ENCODE data around the gene RMND1.
A peak's percentile ranks its signal among the peaks of the same experiment; 100 is the strongest.

RMND1 gene

DNA sequence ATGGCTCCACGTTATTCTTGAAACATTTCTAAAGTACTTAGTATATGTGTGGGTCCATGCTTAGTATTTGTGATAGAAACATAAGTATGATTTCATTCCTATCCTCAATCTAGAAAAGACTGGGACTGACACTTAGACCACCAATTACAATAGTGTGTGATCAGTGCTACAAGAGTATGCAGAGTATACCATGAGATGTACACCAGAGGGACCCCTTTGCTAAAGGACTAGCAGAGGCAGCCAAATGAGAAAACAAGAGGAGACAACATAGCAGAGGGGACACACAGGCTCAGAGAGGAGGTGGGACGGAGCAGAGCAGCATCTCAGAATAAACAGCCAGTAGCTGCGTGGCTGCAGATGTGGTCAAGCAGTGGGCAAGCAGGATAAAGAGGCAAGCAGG lies 21.0 kb downstream of the RMND1 start:
- peaks cover 53% of the 10 kb centered on the region; the same call in 1 of the 2 replicates for H3K36me3 ChIP-seq (ENCODE audit: insufficient read depth, low read length)
- H3K9ac ChIP-seq (ENCODE audit: low read depth, low read length, poor library complexity, severe bottlenecking) = no peak overlapping the region
- no peaks in the 10 kb centered on the region for H3K79me2 ChIP-seq (ENCODE audit: insufficient read depth, low read length)
- H3K9me3 ChIP-seq (ENCODE audit: insufficient read depth, low read depth, low read length) = no peaks in the 10 kb centered on the region
- TF ChIP-seq EZH2phosphoT487 (IDR thresholded peaks at IDR 0.05; ENCODE audit: borderline replicate concordance) = no peak
- 0 out of 2 replicates have a peak, but pooled peaks have one; percentile 19 for TF ChIP-seq CTCF (conservative IDR thresholded peaks at IDR 0.05; ENCODE audit: low read length)
- no peaks in the 10 kb centered on the region for H4K20me1 ChIP-seq (ENCODE audit: insufficient read depth, low read length, poor library complexity, severe bottlenecking)
- H3K4me2 ChIP-seq (ENCODE audit: low read depth, low read length, poor library complexity, severe bottlenecking) = no peak overlapping the region
- H3F3A ChIP-seq (ENCODE audit: low read depth) = no peaks in the 10 kb centered on the region
- H3K9me2 ChIP-seq (replicated peaks; ENCODE audit: low read depth, low read length) = no peaks in the 10 kb centered on the region
- no peak overlapping the region for H2AFZ ChIP-seq (ENCODE audit: low read length)
- H3K27me3 ChIP-seq (ENCODE audit: insufficient read depth, low read length, poor library complexity, severe bottlenecking) = no peaks in the 10 kb centered on the region
- no peak overlapping the region for H3K4me3 ChIP-seq (ENCODE audit: low read length, poor library complexity, severe bottlenecking)
- H3K4me1 ChIP-seq (ENCODE audit: insufficient read depth, low read length, poor library complexity, severe bottlenecking) = no peaks in the 10 kb centered on the region

GRCh38 chr6:151428093-151428735 lies 23.7 kb downstream of the RMND1 start:
- Histone ChIP-seq H3F3A (ENCODE audit: low read depth) (no peaks in the 10 kb centered on the region), H3K4me3 (ENCODE audit: low read length, poor library complexity, severe bottlenecking) (no peak overlapping the region), H3K36me3 (ENCODE audit: insufficient read depth, low read length) (peaks cover 72% of the 10 kb centered on the region; the same call in 1 of the 2 replicates), H3K79me2 (ENCODE audit: insufficient read depth, low read length) (no peaks in the 10 kb centered on the region), H3K9ac (ENCODE audit: low read depth, low read length, poor library complexity, severe bottlenecking) (no peak overlapping the region), H3K9me3 (ENCODE audit: insufficient read depth, low read depth, low read length) (no peaks in the 10 kb centered on the region), H3K27me3 (ENCODE audit: insufficient read depth, low read length, poor library complexity, severe bottlenecking) (no peaks in the 10 kb centered on the region), H3K9me2 (replicated peaks; ENCODE audit: low read depth, low read length) (no peaks in the 10 kb centered on the region), H2AFZ (ENCODE audit: low read length) (no peak overlapping the region), H4K20me1 (ENCODE audit: insufficient read depth, low read length, poor library complexity, severe bottlenecking) (no peaks in the 10 kb centered on the region), H3K4me2 (ENCODE audit: low read depth, low read length, poor library complexity, severe bottlenecking) (no peak overlapping the region), H3K4me1 (ENCODE audit: insufficient read depth, low read length, poor library complexity, severe bottlenecking) (no peaks in the 10 kb centered on the region)
- TF ChIP-seq CTCF (conservative IDR thresholded peaks at IDR 0.05; ENCODE audit: low read length) (no peak), EZH2phosphoT487 (IDR thresholded peaks at IDR 0.05; ENCODE audit: borderline replicate concordance) (no peak)

- no peaks in the 10 kb centered on the region for H3K4me1 ChIP-seq (ENCODE audit: insufficient read depth, low read length, poor library complexity, severe bottlenecking)
- H3K9me3 ChIP-seq (ENCODE audit: insufficient read depth, low read depth, low read length) = no peaks in the 10 kb centered on the region
- no peak overlapping the region for H3K9ac ChIP-seq (ENCODE audit: low read depth, low read length, poor library complexity, severe bottlenecking)
- H3K36me3 ChIP-seq (ENCODE audit: insufficient read depth, low read length) = peaks cover 71% of the 10 kb centered on the region; the same call in 1 of the 2 replicates
- H3K27me3 ChIP-seq (ENCODE audit: insufficient read depth, low read length, poor library complexity, severe bottlenecking) = no peaks in the 10 kb centered on the region
- no peak overlapping the region for H2AFZ ChIP-seq (ENCODE audit: low read length)
- no peaks in the 10 kb centered on the region for H3F3A ChIP-seq (ENCODE audit: low read depth)
- no peaks in the 10 kb centered on the region for H3K79me2 ChIP-seq (ENCODE audit: insufficient read depth, low read length)
- no peaks in the 10 kb centered on the region for H3K9me2 ChIP-seq (replicated peaks; ENCODE audit: low read depth, low read length)
- TF ChIP-seq EZH2phosphoT487 (IDR thresholded peaks at IDR 0.05; ENCODE audit: borderline replicate concordance) (no peak), CTCF (conservative IDR thresholded peaks at IDR 0.05; ENCODE audit: low read length) (no peak)
- no peaks in the 10 kb centered on the region for H4K20me1 ChIP-seq (ENCODE audit: insufficient read depth, low read length, poor library complexity, severe bottlenecking)
- no peak overlapping the region for H3K4me3 ChIP-seq (ENCODE audit: low read length, poor library complexity, severe bottlenecking)
- no peak overlapping the region for H3K4me2 ChIP-seq (ENCODE audit: low read depth, low read length, poor library complexity, severe bottlenecking)
Observed at GRCh38 chr6:151425561-151425960, 26.4 kb downstream of the RMND1 start.

All from Loucy (cell line).